GM23338 (cell line): ENCODE measurements around the gene HSPBAP1. TPM values are rescaled to one million over a fixed set of nuclear protein-coding genes. Genes with fewer than 3 reads are reported as not detected.
A peak's percentile ranks its signal among the peaks of the same experiment; 100 is the strongest.

Source experiments
- ATAC-seq: fragments of 200-7000 bp; cut with Tn5 transposase; 3 replicates; pipeline ENCODE4 v1.9.1; 2020
- DNase-seq: peaks from one replicate; pipeline ENCODE4 v3.0.0-alpha.2; 2015; ENCODE audit warnings: low spot score
- H2AFZ ChIP-seq: fragments of 200-600 bp; sonication (generic); 2 replicates; pipeline ENCODE4 v1.8.0; 2016; ENCODE audit warnings: antibody characterized with exemption, mild to moderate bottlenecking, moderate library complexity
- H3F3A ChIP-seq: fragments of 200-600 bp; sonication (generic); replicated peaks from 2 replicates; pipeline ENCODE4 v1.8.0; 2017; ENCODE audit warnings: antibody characterized with exemption, mixed run types, low read depth
- H3K27ac ChIP-seq: fragments of 200-600 bp; sonication (generic); 2 replicates; pipeline ENCODE4 v1.6.1; 2016; ENCODE audit warnings: low read depth
- H3K27me3 ChIP-seq: fragments of 200-600 bp; sonication (generic); 2 replicates; pipeline ENCODE4 v1.8.0; 2016; ENCODE audit warnings: mild to moderate bottlenecking, mixed run types, moderate library complexity; ENCODE audit not compliant: insufficient read depth
- H3K36me3 ChIP-seq: fragments of 200-600 bp; sonication (generic); 2 replicates; pipeline ENCODE4 v1.8.0; 2016; ENCODE audit warnings: mild to moderate bottlenecking; ENCODE audit not compliant: insufficient read depth
- H3K4me1 ChIP-seq: fragments of 200-600 bp; sonication (generic); 2 replicates; pipeline ENCODE4 v1.8.0; 2016; ENCODE audit warnings: mild to moderate bottlenecking, moderate library complexity; ENCODE audit not compliant: insufficient read depth
- H3K4me2 ChIP-seq: fragments of 200-600 bp; sonication (generic); 2 replicates; pipeline ENCODE4 v1.7.1; 2017; ENCODE audit warnings: mixed run types
- H3K4me3 ChIP-seq: fragments of 200-600 bp; sonication (generic); 2 replicates; pipeline ENCODE4 v1.6.1; 2016; ENCODE audit warnings: mixed run types
- H3K79me2 ChIP-seq: fragments of 200-600 bp; sonication (generic); replicated peaks from 2 replicates; pipeline ENCODE4 v1.8.0; 2017; ENCODE audit warnings: mild to moderate bottlenecking; ENCODE audit not compliant: insufficient read depth
- H3K9me2 ChIP-seq: fragments of 200-600 bp; sonication (generic); 2 replicates; pipeline ENCODE4 v1.8.0; 2017; ENCODE audit not compliant: insufficient read depth
- H4K20me1 ChIP-seq: fragments of 200-600 bp; sonication (generic); replicated peaks from 2 replicates; pipeline ENCODE4 v1.8.0; 2017; ENCODE audit warnings: mild to moderate bottlenecking; ENCODE audit not compliant: insufficient read depth
- H3K27ac Mint-ChIP-seq: 2 replicates; pipeline ENCODE4 v1.8.0; 2020; ENCODE audit warnings: inconsistent platforms, mild to moderate bottlenecking, moderate library complexity, mixed read lengths
- H3K27me3 Mint-ChIP-seq: 3 replicates; pipeline ENCODE4 v1.8.0; 2022; ENCODE audit warnings: low read depth, mild to moderate bottlenecking, moderate library complexity, mixed read lengths, inconsistent platforms; ENCODE audit not compliant: insufficient read depth, poor library complexity
- H3K36me3 Mint-ChIP-seq: 3 replicates; pipeline ENCODE4 v1.8.0; 2021; ENCODE audit warnings: low read depth, mild to moderate bottlenecking, inconsistent platforms, moderate library complexity, mixed read lengths
- H3K4me1 Mint-ChIP-seq: 3 replicates; pipeline ENCODE4 v1.8.0; 2020; ENCODE audit warnings: mild to moderate bottlenecking, inconsistent platforms, mixed read lengths
- H3K4me3 Mint-ChIP-seq: 3 replicates; pipeline ENCODE4 v1.8.0; 2021; ENCODE audit warnings: moderate library complexity, mild to moderate bottlenecking, inconsistent platforms, mixed read lengths
- H3K9me3 Mint-ChIP-seq: 3 replicates; pipeline ENCODE4 v1.8.0; 2020; ENCODE audit warnings: moderate library complexity, mild to moderate bottlenecking, inconsistent platforms, mixed read lengths
- CREB1 ChIP-seq: fragments of 250-450 bp; sonication (Bioruptor Pico); IDR thresholded peaks from 2 replicates; pipeline ENCODE4 v1.5.0; 2020; ENCODE audit warnings: low read depth, mild to moderate bottlenecking, moderate library complexity
- EZH2 ChIP-seq: fragments of 200-600 bp; sonication (generic); IDR thresholded peaks from one replicate; pipeline ENCODE4 v1.8.0; 2017; ENCODE audit warnings: antibody characterized with exemption, mild to moderate bottlenecking, low read depth; ENCODE audit not compliant: unreplicated experiment
- POLR2AphosphoS5 ChIP-seq: IDR thresholded peaks from 2 replicates; pipeline ENCODE4 v1.6.1; 2016; ENCODE audit warnings: antibody characterized with exemption, low read depth
- long read RNA-seq: library from polyadenylated mRNA; unstranded; transcript quantifications from one replicate; pipeline ENCODE4 v2.0.0, GENCODE V29; 2020; ENCODE audit not compliant: unreplicated experiment
- polyA plus RNA-seq: library from polyadenylated mRNA; unstranded; fragments of >200 nt; fragmentation: Nextera tagmentation; extraction: Ambion mirVana; gene quantifications from 2 replicates; pipeline ENCODE4 v1.2.1, GENCODE V29; 2016
- total RNA-seq: library from RNA; depleted of rRNA; stranded (reverse); fragments of >200 nt; shearing (Covaris generic); gene quantifications from 2 replicates; pipeline ENCODE4 v1.2.3, GENCODE V29; 2014; rRNA removed
- TF ChIP-seq, protein P1 (sequence below): IDR thresholded peaks from 2 replicates; pipeline ENCODE4 v1.6.1; 2016; ENCODE audit warnings: antibody characterized with exemption
- TF ChIP-seq, protein P2 (sequence below): IDR thresholded peaks from one replicate; pipeline ENCODE4 v1.6.1; 2018; ENCODE audit warnings: antibody characterized with exemption; ENCODE audit not compliant: unreplicated experiment
- TF ChIP-seq, protein P3 (sequence below): fragments of 250-450 bp; sonication (Bioruptor Pico); IDR thresholded peaks from 2 replicates; pipeline ENCODE4 v1.5.0; 2020; ENCODE audit warnings: mild to moderate bottlenecking, moderate library complexity

HSPBAP1 gene
- 6.7 and 8.0 TPM in 2 replicates for total RNA-seq
- 10.7 and 11.7 TPM in 2 replicates for polyA plus RNA-seq
- long read RNA-seq, transcript HSPBAP1-201 (8 exons, 1,953 nt), result major isoform, 13 of 14 reads
- long read RNA-seq, partial matches to known transcripts, result 0 of 14 reads
- long read RNA-seq, other reads (novel, unspliced or antisense), result 1 of 14 reads

DNA sequence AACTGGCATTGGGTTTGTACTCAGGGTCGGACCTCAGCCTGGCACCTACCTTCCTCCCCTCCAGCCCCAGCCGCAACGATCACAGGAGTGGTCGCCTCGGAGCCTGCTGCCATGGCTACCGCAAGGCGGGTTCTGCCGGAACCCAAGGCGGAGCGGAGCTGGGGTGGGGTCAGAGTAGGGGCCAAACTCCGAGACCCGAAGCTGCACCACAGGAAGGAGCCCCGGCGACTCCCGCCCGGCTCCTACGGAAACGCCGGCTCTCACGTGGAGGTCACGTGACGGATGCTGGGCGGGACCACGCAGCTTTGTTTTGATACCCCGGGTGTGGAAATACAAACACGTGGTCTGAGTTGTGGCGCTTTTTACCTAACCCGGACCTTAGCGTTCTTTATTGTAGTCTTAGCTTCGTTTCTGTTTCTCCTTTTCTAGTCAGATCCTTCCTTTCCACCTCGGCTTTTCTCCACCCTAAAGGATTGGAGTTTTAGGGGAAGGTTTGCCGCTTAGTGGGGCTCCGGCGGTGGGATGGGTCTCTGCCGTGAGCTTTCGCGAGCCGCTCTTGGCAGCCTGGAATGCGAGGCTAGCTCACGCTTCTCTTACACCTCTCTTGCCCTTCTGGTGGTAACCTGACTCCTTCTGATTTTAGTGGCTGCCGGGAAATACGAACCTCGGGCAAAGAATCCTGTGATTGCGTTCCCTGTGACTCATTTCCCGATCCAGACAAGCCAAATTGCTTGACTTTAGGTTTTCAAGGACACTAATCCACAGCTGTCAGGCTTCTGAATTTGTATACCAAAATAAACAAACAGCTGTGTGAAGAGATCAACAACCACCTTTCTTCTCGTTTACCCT is at the start of gene HSPBAP1:
Gene HSPBAP1, minus strand, starts transcription at position 264 of the 849 bp plus-strand sequence. Its CDS starts 151 bp downstream, at position 113.
- Histone ChIP-seq H3K4me1 (peaks cover 15% of the 10 kb centered on the region), H3K36me3 (no peaks in the 10 kb centered on the region), H3K4me2 (peak within 1 kb of the TSS; percentile 79), H3K79me2 (peaks cover 14% of the 10 kb centered on the region; the same call in 1 of the 2 replicates), H3K27ac (peak within 1 kb of the TSS; percentile 90), H2AFZ (peak within 1 kb of the TSS; percentile 87), H4K20me1 (peaks cover 9% of the 10 kb centered on the region; the same call in 1 of the 2 replicates), H3F3A (no peaks in the 10 kb centered on the region; the same call in 1 of the 2 replicates), H3K27me3 (peaks cover 17% of the 10 kb centered on the region), H3K9me2 (no peaks in the 10 kb centered on the region), H3K4me3 (peak within 1 kb of the TSS; percentile 75)
- Mint-ChIP-seq H3K27me3 (peaks cover 1% of the 10 kb centered on the region), H3K36me3 (no peaks in the 10 kb centered on the region), H3K4me3 (no peak within 1 kb of the TSS; the same call in 2 of the 3 replicates), H3K9me3 (no peaks in the 10 kb centered on the region), H3K27ac (peak within 1 kb of the TSS; percentile 99), H3K4me1 (peaks cover 18% of the 10 kb centered on the region; the same call in 2 of the 3 replicates)
- DNase-seq, result peak; percentile 98
- no peak for TF ChIP-seq EZH2
- peak; percentile 57 for TF ChIP-seq POLR2AphosphoS5
- TF ChIP-seq CREB1, result 0 out of 2 replicates have a peak, but pooled peaks have one; percentile 46
- TF ChIP-seq, protein P1, sequence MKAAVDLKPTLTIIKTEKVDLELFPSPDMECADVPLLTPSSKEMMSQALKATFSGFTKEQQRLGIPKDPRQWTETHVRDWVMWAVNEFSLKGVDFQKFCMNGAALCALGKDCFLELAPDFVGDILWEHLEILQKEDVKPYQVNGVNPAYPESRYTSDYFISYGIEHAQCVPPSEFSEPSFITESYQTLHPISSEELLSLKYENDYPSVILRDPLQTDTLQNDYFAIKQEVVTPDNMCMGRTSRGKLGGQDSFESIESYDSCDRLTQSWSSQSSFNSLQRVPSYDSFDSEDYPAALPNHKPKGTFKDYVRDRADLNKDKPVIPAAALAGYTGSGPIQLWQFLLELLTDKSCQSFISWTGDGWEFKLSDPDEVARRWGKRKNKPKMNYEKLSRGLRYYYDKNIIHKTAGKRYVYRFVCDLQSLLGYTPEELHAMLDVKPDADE, result no peak
- ATAC-seq, result peak; percentile 73

DNA sequence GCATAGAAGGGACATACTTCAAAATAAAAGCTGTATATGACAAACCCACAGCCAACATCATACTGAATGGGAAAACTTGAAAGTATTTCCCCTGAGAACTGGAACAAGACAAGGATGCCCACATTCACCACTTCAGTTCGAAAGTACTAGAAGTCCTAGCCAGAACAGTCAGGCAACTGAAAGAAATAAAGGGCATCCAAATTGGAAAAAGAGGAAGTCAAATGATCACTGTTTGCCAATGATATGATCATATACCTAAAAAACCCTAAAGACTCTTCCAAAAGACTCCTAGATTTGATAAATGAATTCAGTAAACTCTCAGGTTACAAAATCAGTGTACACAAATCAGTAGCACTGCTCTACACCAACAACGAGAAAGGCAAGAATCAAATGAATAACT is 42.0 kb upstream of the HSPBAP1 start:
- no peak overlapping the region for H3K27ac Mint-ChIP-seq
- H3K4me3 ChIP-seq, result no peak overlapping the region
- H3K4me1 ChIP-seq, result no peaks in the 10 kb centered on the region
- H3K27me3 Mint-ChIP-seq, result no peaks in the 10 kb centered on the region
- H3K27ac ChIP-seq, result no peak overlapping the region
- no peaks in the 10 kb centered on the region for H3F3A ChIP-seq
- peaks cover 5% of the 10 kb centered on the region for H3K9me3 Mint-ChIP-seq
- ATAC-seq (no peak), DNase-seq (no peak)
- no peaks in the 10 kb centered on the region for H3K9me2 ChIP-seq
- H3K4me1 Mint-ChIP-seq, result no peaks in the 10 kb centered on the region
- H3K4me3 Mint-ChIP-seq, result no peak overlapping the region
- H3K79me2 ChIP-seq, result no peaks in the 10 kb centered on the region
- no peak overlapping the region for H3K4me2 ChIP-seq
- no peaks in the 10 kb centered on the region for H3K27me3 ChIP-seq
- no peak overlapping the region for H2AFZ ChIP-seq
- no peaks in the 10 kb centered on the region for H4K20me1 ChIP-seq
- no peaks in the 10 kb centered on the region for H3K36me3 ChIP-seq
- peaks cover 27% of the 10 kb centered on the region for H3K36me3 Mint-ChIP-seq
- TF ChIP-seq, protein P2, sequence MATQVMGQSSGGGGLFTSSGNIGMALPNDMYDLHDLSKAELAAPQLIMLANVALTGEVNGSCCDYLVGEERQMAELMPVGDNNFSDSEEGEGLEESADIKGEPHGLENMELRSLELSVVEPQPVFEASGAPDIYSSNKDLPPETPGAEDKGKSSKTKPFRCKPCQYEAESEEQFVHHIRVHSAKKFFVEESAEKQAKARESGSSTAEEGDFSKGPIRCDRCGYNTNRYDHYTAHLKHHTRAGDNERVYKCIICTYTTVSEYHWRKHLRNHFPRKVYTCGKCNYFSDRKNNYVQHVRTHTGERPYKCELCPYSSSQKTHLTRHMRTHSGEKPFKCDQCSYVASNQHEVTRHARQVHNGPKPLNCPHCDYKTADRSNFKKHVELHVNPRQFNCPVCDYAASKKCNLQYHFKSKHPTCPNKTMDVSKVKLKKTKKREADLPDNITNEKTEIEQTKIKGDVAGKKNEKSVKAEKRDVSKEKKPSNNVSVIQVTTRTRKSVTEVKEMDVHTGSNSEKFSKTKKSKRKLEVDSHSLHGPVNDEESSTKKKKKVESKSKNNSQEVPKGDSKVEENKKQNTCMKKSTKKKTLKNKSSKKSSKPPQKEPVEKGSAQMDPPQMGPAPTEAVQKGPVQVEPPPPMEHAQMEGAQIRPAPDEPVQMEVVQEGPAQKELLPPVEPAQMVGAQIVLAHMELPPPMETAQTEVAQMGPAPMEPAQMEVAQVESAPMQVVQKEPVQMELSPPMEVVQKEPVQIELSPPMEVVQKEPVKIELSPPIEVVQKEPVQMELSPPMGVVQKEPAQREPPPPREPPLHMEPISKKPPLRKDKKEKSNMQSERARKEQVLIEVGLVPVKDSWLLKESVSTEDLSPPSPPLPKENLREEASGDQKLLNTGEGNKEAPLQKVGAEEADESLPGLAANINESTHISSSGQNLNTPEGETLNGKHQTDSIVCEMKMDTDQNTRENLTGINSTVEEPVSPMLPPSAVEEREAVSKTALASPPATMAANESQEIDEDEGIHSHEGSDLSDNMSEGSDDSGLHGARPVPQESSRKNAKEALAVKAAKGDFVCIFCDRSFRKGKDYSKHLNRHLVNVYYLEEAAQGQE, result no peak
- TF ChIP-seq, protein P3, sequence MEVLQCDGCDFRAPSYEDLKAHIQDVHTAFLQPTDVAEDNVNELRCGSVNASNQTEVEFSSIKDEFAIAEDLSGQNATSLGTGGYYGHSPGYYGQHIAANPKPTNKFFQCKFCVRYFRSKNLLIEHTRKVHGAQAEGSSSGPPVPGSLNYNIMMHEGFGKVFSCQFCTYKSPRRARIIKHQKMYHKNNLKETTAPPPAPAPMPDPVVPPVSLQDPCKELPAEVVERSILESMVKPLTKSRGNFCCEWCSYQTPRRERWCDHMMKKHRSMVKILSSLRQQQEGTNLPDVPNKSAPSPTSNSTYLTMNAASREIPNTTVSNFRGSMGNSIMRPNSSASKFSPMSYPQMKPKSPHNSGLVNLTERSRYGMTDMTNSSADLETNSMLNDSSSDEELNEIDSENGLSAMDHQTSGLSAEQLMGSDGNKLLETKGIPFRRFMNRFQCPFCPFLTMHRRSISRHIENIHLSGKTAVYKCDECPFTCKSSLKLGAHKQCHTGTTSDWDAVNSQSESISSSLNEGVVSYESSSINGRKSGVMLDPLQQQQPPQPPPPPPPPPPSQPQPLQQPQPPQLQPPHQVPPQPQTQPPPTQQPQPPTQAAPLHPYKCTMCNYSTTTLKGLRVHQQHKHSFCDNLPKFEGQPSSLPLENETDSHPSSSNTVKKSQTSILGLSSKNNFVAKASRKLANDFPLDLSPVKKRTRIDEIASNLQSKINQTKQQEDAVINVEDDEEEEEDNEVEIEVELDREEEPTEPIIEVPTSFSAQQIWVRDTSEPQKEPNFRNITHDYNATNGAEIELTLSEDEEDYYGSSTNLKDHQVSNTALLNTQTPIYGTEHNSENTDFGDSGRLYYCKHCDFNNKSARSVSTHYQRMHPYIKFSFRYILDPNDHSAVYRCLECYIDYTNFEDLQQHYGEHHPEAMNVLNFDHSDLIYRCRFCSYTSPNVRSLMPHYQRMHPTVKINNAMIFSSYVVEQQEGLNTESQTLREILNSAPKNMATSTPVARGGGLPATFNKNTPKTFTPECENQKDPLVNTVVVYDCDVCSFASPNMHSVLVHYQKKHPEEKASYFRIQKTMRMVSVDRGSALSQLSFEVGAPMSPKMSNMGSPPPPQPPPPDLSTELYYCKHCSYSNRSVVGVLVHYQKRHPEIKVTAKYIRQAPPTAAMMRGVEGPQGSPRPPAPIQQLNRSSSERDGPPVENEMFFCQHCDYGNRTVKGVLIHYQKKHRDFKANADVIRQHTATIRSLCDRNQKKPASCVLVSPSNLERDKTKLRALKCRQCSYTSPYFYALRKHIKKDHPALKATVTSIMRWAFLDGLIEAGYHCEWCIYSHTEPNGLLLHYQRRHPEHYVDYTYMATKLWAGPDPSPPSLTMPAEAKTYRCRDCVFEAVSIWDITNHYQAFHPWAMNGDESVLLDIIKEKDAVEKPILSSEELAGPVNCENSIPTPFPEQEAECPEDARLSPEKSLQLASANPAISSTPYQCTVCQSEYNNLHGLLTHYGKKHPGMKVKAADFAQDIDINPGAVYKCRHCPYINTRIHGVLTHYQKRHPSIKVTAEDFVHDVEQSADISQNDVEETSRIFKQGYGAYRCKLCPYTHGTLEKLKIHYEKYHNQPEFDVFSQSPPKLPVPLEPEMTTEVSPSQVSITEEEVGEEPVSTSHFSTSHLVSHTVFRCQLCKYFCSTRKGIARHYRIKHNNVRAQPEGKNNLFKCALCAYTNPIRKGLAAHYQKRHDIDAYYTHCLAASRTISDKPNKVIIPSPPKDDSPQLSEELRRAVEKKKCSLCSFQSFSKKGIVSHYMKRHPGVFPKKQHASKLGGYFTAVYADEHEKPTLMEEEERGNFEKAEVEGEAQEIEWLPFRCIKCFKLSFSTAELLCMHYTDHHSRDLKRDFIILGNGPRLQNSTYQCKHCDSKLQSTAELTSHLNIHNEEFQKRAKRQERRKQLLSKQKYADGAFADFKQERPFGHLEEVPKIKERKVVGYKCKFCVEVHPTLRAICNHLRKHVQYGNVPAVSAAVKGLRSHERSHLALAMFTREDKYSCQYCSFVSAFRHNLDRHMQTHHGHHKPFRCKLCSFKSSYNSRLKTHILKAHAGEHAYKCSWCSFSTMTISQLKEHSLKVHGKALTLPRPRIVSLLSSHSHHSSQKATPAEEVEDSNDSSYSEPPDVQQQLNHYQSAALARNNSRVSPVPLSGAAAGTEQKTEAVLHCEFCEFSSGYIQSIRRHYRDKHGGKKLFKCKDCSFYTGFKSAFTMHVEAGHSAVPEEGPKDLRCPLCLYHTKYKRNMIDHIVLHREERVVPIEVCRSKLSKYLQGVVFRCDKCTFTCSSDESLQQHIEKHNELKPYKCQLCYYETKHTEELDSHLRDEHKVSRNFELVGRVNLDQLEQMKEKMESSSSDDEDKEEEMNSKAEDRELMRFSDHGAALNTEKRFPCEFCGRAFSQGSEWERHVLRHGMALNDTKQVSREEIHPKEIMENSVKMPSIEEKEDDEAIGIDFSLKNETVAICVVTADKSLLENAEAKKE (CRISPR knock-in tag), result no peak
- TF ChIP-seq, protein P1, result no peak
- TF ChIP-seq POLR2AphosphoS5, result no peak
